HepG2 (cell line): ENCODE measurements around the gene ARHGDIA.

Experiments used
- SP1 ChIP-seq, 2 experiments: fragments of 450-650 bp in 1 of 2; sonication (generic) in 1 of 2; formaldehyde crosslinking in 1 of 2; IDR thresholded peaks; 2 replicates each; pipeline versions ENCODE4 v1.4.0 to v1.6.1; 2016 to 2020; ENCODE audit warnings: missing genetic modification reagents in 1 of 2
- ZNF230 ChIP-seq: sonication (generic); formaldehyde crosslinking; IDR thresholded peaks from 2 replicates; pipeline ENCODE4 v1.4.0; 2020; ENCODE audit warnings: mild to moderate bottlenecking, missing genetic modification reagents

DNA sequence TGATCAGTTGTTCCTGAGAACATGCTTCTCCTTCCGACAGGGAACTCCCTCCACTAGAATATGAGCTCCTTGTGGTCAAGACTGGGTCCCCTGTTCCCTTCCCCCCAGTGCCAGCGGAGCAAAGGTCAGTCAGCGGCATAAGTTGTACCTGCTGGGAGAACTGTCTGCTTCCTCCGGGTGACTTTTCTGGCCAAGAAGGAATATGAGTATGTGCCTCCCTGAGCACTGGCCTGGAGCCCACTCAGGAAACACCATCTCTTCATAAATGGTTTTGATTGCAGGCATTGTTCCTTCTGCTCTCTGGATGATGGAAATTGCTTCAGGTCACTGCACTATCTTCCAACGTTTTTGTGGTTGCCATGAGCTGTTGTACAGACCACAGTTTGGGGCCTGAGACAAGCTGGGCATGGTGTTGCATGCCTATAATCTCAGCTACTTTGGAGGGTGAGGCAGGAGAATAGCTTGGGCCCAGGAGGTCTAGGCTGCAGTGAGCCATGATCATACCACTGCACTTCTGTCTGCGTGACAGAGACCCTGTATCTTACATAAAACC lies 7.9 kb downstream of the ARHGDIA start:
- TF ChIP-seq ZNF230 (CRISPR knock-in tag) (no peak), SP1 (IDR thresholded peaks at IDR 0.05) (no peak), SP1 (CRISPR knock-in tag; IDR thresholded peaks at IDR 0.05) (no peak)
